NCI-H187 treated with DMSO at 0.1 percent for 48 hours (cell line): ENCODE data around the gene RBL2.
"Not testable (repeated sequence)": the region's sequence is repeated elsewhere in the genome, so short reads cannot be mapped to it uniquely, and the experiment has no call there.

ENCODE experiments used
- DNase-seq: peaks from one replicate; lab custom pipeline; 2025; lab: John Stamatoyannopoulos, UW

RBL2 gene

DNA sequence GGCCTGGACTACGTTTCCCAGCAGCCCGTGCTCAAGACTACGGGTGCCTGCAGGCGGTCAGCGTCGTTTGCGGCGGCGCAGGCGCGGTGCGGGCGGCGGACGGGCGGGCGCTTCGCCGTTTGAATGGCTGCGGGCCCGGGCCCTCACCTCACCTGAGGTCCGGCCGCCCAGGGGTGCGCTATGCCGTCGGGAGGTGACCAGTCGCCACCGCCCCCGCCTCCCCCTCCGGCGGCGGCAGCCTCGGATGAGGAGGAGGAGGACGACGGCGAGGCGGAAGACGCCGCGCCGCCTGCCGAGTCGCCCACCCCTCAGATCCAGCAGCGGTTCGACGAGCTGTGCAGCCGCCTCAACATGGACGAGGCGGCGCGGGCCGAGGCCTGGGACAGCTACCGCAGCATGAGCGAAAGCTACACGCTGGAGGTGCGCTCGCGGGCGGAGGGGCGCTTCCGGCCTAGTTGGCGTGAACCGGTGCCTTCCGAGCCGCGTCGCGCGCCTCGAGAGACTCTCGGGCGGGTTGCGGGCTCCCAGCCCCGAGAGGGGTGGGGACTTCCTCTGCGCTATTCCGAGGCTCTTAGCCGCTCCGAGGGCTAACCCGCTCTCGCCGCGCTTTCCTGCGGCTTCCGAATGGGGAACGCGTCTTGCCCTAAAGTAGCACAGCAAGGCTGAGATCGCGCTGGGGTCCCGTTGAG is at the start of gene RBL2:
Gene RBL2 (plus strand): TSS at position 95 of the 689 bp plus-strand sequence. CDS start 86 bp downstream, at position 181.
- no peak for DNase-seq

- not testable (repeated sequence) for DNase-seq
These were observed 49.7 kb upstream of the RBL2 start for GRCh38 chr16:53384610-53385009.

DNA sequence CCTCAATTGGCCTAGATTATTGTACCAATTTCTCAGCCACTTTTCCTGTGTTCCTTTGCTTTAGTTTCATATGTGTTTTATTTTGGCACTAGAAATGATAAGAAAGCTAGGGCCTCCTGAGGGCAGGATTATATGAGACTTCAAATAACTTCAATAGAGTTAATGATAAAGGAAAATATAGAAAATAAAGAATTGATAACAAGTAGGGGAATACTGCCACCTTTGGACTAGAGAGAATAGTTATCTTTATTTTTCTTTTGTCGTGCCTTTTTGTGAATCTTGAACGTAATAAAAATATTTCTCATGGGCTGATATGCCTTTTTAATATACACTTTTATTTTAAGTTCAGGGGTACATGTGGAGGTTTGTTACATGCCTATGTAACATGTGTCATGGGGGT is 29.3 kb upstream of the RBL2 start:
- DNase-seq = no peak

DNA sequence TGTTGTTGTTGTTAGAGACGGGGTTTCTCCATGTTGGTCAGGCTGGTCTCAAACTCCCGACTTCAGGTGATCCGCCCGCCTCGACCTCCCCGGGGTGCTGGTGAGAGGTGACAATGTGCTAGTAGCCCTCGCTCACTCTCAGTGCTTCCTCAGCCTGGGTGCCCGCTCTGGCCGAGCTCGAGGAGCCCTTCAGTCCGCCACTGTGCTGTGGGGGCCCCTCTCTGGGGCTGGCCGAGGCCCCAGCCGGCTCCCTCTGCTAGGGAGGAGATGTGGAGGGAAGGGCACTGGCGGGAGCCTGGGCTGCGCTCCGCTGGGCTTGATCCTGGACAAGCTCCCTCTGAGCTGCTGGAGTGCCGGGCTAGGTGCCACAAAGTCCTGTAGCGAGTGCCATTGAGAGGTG is 21.7 kb upstream of the RBL2 start:
- no peak for DNase-seq

DNA sequence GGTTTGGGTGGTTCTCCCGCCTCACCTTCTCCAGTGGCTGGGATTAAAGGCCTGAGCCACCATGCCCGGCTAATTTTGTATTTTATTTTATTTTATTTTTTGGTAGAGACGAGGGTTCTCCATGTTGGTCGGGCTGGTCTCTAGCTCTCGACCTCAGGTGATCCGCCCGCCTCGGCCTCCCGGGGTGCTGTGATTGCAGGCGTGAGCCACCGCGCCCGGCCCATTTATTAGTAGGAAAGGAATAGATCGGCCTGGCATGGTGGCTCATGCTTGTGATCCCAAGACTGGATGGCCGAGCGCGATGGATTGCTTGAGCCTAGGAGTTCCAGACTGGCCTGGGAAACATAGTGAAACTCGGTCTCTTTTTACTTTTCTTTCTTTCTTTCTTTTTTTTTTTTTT is 20.4 kb upstream of the RBL2 start:
- DNase-seq = no peak

GRCh38 chr16:53414381-53414780 is 19.9 kb upstream of the RBL2 start:
- no peak for DNase-seq

GRCh38 chr16:53415504-53415903 is 18.8 kb upstream of the RBL2 start:
- DNase-seq = no peak

DNA sequence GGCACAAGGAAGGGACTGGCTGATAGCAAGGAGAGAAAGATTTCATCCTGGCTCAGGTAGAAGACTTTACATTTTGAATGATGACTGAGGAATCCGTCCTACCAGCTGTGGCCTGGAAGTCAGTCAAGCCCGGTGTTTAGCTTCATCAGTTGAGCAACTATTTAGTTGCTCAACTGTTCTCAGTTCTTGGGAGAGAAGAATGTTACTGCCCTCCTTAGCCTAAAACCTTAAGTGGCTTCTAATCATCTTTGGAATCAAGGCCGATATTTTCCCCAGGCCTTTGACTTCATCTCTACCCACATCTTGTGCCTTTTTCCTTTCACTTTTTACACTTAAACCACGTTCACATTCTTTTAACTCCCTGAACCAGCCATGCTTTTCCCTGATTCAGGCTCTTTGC is 17.3 kb upstream of the RBL2 start:
- no peak for DNase-seq

GRCh38 chr16:53417976-53418375 is 16.3 kb upstream of the RBL2 start:
- no peak for DNase-seq

DNA sequence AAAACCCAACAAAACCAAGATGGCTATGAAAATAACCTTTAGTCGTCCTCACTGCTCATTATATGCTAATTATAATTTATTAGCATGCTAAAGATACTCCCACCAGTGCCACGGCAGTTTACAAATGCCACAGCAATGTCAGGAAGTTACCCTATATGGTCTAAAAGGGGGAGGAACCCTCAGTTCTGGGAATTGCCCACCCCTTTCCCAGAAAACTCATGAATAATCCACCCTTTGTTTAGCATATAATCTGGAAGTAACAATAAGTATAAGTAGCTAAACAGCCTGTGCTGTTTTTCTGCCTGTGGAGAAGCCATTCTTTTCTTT is 14.9 kb upstream of the RBL2 start:
- not testable (repeated sequence) for DNase-seq

DNA sequence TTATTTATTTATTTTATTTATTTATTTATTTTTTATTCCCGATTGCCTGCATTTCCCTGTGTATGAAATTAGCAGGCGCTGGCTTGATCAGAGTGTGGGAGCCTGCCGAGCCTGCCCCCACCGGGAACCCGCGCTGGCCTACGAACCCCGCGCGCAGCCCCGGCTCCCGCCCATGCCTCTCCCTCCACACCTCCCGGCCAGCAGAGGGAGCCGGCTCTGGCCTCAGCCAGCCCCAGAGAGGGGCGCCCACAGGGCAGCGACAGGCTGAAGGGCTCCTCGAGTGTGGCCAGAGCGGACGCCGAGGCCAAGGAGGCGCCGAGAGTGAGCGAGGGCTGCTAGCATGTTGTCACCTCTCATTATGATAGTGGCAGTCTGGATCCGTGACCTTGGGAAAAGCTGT is 13.0 kb upstream of the RBL2 start:
- no peak for DNase-seq

- DNase-seq = not testable (repeated sequence)
These were observed 10.3 kb upstream of the RBL2 start for GRCh38 chr16:53423968-53424367.

DNA sequence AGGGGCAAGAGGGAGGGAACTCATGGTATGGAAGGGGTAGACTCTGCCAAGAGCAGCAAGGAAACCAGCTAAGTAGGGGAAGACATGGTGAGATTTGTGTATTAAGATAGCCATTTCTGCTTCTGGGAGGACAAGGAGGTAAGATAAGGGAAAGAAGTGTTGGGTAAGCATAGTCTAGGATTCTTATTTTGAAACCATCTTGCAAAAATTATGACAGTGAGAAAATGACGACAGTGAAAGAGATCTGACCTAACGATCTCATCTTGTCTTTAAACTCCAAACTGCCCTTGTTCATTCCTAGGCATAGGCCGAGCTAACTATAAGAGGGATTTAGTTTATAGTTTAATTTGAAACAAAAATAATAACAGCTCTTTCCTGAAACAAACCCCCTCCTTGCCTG is 5.6 kb upstream of the RBL2 start:
- no peak for DNase-seq

- DNase-seq = no peak
These were observed 4.9 kb upstream of the RBL2 start for GRCh38 chr16:53429221-53429943.

DNA sequence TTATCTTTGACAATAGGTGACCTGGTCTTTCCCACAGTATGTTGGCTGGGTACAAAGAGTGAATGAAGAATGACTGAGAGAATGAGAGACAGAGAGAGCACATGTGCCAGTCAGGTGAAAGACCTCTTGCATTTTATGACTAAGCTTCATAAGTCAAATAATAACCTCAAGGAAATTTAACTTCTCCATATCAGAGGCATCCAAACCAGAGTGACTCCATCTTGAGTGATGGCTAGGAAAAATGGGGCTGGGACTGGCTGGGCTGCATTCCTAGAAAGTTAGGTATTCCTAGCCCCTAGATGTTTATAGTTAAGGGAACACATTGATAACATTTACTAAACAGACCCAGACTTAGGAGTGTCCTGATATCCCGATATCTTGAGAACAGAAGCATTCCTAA is 3.9 kb upstream of the RBL2 start:
- DNase-seq = no peak

GRCh38 chr16:53433509-53433908 is 762 bp upstream of the RBL2 start:
- DNase-seq = no peak

DNA sequence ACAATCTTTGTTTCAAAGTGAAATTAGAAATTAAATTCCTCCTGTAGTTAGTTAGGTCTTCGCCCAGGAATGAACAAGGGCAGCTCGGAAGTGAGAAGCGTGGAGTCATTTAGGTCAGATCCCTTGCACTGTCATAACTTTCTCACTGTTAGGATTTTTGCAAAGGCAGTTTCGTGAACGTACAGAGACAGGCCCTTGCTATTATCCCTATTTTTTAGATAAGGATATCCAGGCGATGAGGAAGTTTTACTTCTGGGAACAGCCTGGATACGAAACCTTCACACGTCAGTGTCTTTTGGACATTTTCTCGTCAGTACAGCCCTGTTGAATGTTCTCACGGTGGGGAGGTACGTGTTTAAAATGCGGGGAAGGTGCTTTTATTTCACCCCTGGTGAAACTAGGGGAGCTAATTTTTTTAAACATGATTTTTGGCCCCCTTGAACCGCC is 318 bp upstream of the RBL2 start:
- DNase-seq = no peak

GRCh38 chr16:53435066-53435688 is 906 bp downstream of the RBL2 start:
- peak; percentile 29 for DNase-seq

DNA sequence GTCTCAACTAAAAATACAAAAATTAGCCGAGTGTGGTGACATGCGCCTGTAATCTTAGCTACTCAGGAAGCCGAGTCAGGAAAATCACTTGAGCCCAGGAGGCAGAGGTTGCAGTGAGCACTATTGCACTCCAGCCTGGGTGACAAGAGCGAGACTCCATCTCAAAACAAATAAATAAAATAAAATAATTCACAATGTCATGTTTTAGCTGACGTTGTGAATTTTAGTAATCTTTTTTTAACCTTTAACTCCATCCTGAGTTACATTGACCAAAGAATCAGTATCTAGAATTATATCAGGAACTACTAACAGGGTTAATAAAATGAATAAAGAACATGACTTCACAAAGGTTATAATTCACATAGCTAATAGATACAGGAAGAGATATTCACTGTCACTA is 5.9 kb downstream of the RBL2 start:
- no peak for DNase-seq

GRCh38 chr16:53445534-53445933 is 11.3 kb downstream of the RBL2 start:
- DNase-seq = no peak

DNA sequence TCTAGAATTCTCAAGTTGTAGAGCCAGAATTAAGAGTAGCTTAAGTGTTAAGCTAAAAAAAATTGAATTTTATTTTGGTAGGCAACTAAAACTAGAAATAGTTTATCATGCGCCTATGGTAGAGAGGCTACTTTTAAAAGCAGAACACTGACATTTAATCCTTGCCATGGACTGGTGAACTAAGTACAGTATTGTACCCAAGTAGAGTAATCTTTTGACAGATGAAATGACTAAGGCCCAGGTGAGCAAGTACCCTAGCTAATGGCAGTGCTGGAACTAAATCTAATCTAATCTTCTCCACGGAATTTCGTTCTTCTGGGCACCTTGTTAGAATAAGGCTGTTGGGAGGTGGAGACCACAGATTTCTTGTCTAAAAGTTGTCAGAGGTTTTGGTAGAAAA is 11.8 kb downstream of the RBL2 start:
- DNase-seq = no peak

GRCh38 chr16:53449816-53450517 is 15.7 kb downstream of the RBL2 start:
- no peak for DNase-seq

- DNase-seq = no peak
These were observed 19.7 kb downstream of the RBL2 start for GRCh38 chr16:53453928-53454327.
